Astrocyte of the hippocampus (primary cell): ENCODE data around the gene ACP6.

Source experiments
- DNase-seq: peaks from one replicate; pipeline ENCODE4 v3.0.0; 2011; ENCODE audit warnings: low read depth, low spot score

ACP6 gene

GRCh38 chr1:147651466-147651865 lies 18.9 kb downstream of the ACP6 start:
- DNase-seq: peak; percentile 84

- DNase-seq: no peak
These were observed 21.4 kb downstream of the ACP6 start for GRCh38 chr1:147648933-147649332.

GRCh38 chr1:147647796-147648633 lies 22.3 kb downstream of the ACP6 start:
- DNase-seq: no peak

- DNase-seq: no peak
These were observed 26.4 kb downstream of the ACP6 start for GRCh38 chr1:147643974-147644373.

- peak; percentile 69 for DNase-seq
These were observed 28.4 kb downstream of the ACP6 start for GRCh38 chr1:147641695-147642592.

- DNase-seq: no peak
These were observed 29.0 kb downstream of the ACP6 start for GRCh38 chr1:147641291-147641690.

- DNase-seq: peak; percentile 89
These were observed 29.7 kb downstream of the ACP6 start for GRCh38 chr1:147640553-147641165.

- no peak for DNase-seq
These were observed 34.0 kb downstream of the ACP6 start for GRCh38 chr1:147636314-147636713.

GRCh38 chr1:147635342-147635741 lies 35.0 kb downstream of the ACP6 start:
- DNase-seq: no peak

GRCh38 chr1:147634645-147635044 lies 35.7 kb downstream of the ACP6 start:
- no peak for DNase-seq

- no peak for DNase-seq
These were observed 36.6 kb downstream of the ACP6 start for GRCh38 chr1:147633759-147634158.

- DNase-seq: no peak
These were observed 38.5 kb downstream of the ACP6 start for GRCh38 chr1:147631839-147632238.

- peak; percentile 21 for DNase-seq
These were observed 39.9 kb downstream of the ACP6 start for GRCh38 chr1:147630447-147630846.

GRCh38 chr1:147630022-147630421 lies 40.3 kb downstream of the ACP6 start:
- no peak for DNase-seq

- DNase-seq: no peak
These were observed 41.9 kb downstream of the ACP6 start for GRCh38 chr1:147628441-147628840.

- peak; percentile 65 for DNase-seq
These were observed 42.8 kb downstream of the ACP6 start for GRCh38 chr1:147627435-147628110.

GRCh38 chr1:147626739-147627138 lies 43.6 kb downstream of the ACP6 start:
- DNase-seq: no peak

- DNase-seq: no peak
These were observed 44.0 kb downstream of the ACP6 start for GRCh38 chr1:147626291-147626690.

GRCh38 chr1:147625362-147625995 lies 44.8 kb downstream of the ACP6 start:
- no peak for DNase-seq

GRCh38 chr1:147624529-147624928 lies 45.8 kb downstream of the ACP6 start:
- DNase-seq: no peak

- no peak for DNase-seq
These were observed 46.3 kb downstream of the ACP6 start for GRCh38 chr1:147624011-147624410.
